GM19452 (cell line): Measurements from ENCODE around the gene GRK3.

ENCODE experiments used
- ATAC-seq: cut with Tn5 transposase; IDR thresholded peaks from one replicate; pipeline ENCODE4 v1.9.1; 2021; ENCODE audit not compliant: unreplicated experiment

Gene GRK3

GRCh38 chr22:25751174-25751581 is 186.7 kb downstream of the GRK3 start:
- ATAC-seq, result no peak

GRCh38 chr22:25752615-25753214 is 188.2 kb downstream of the GRK3 start:
- no peak for ATAC-seq

GRCh38 chr22:25753252-25753651 is 188.8 kb downstream of the GRK3 start:
- ATAC-seq, result no peak

- no peak for ATAC-seq
These were observed 190.2 kb downstream of the GRK3 start for GRCh38 chr22:25754527-25755202.

GRCh38 chr22:25757686-25758085 is 193.2 kb downstream of the GRK3 start:
- no peak for ATAC-seq

GRCh38 chr22:25758316-25758715 is 193.8 kb downstream of the GRK3 start:
- ATAC-seq, result no peak

GRCh38 chr22:25759825-25760231 is 195.4 kb downstream of the GRK3 start:
- ATAC-seq, result no peak

GRCh38 chr22:25760294-25760693 is 195.8 kb downstream of the GRK3 start:
- no peak for ATAC-seq

- no peak for ATAC-seq
These were observed 196.5 kb downstream of the GRK3 start for GRCh38 chr22:25760848-25761595.

GRCh38 chr22:25762147-25762546 is 197.7 kb downstream of the GRK3 start:
- no peak for ATAC-seq

- no peak for ATAC-seq
These were observed 198.8 kb downstream of the GRK3 start for GRCh38 chr22:25763239-25763777.

- ATAC-seq, result no peak
These were observed 200.0 kb downstream of the GRK3 start for GRCh38 chr22:25764270-25765015.

- no peak for ATAC-seq
These were observed 200.5 kb downstream of the GRK3 start for GRCh38 chr22:25765016-25765367.

GRCh38 chr22:25765801-25766200 is 201.3 kb downstream of the GRK3 start:
- no peak for ATAC-seq

- no peak for ATAC-seq
These were observed 201.9 kb downstream of the GRK3 start for GRCh38 chr22:25766418-25766817.

GRCh38 chr22:25770333-25770732 is 205.9 kb downstream of the GRK3 start:
- no peak for ATAC-seq

GRCh38 chr22:25772288-25772687 is 207.8 kb downstream of the GRK3 start:
- ATAC-seq, result no peak

- no peak for ATAC-seq
These were observed 210.1 kb downstream of the GRK3 start for GRCh38 chr22:25774575-25775026.

- no peak for ATAC-seq
These were observed 211.1 kb downstream of the GRK3 start for GRCh38 chr22:25775531-25775930.

- no peak for ATAC-seq
These were observed 212.9 kb downstream of the GRK3 start for GRCh38 chr22:25777411-25777810.

GRCh38 chr22:25777870-25778269 is 213.4 kb downstream of the GRK3 start:
- no peak for ATAC-seq
